ENCODE results near the gene PLCG2.

The PLCG2 gene

DNA sequence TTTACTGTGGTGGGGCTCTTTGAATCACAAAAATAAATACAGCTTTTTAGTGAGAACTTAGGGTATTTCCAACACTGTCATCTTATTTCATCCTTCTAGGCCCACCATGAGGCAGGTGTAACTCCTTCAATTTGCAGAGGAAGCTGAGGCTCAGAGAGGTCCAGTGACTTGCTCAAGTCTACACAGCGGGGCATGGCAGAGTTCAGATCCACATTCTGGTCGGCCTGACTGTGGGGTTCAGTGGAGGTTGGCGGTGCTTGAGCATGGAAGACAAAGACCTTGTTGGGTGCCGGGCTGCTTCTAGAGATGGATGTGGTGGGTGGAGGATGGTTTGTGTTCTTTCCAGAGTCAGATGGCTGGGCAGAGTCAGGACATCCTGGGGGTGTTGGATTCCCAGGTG is 39.8 kb downstream of the PLCG2 start:
- H3K9me2 ChIP-seq (replicated peaks; ENCODE audit: insufficient read depth, low read length), result no peaks in the 10 kb centered on the region
- H3K79me2 ChIP-seq (ENCODE audit: insufficient read depth, low read length), result peaks cover 54% of the 10 kb centered on the region
- H3K27ac ChIP-seq (ENCODE audit: low read depth, low read length), result peak overlapping the region; percentile 100
- H3F3A ChIP-seq (ENCODE audit: insufficient read depth), result peaks cover 95% of the 10 kb centered on the region
- H3K36me3 ChIP-seq (ENCODE audit: low read length), result no peaks in the 10 kb centered on the region
- H3K9ac ChIP-seq (ENCODE audit: low read length), result peak overlapping the region; percentile 68
- peak overlapping the region; percentile 89 for H3K4me2 ChIP-seq (ENCODE audit: low read depth, low read length, poor library complexity, severe bottlenecking)
- TF ChIP-seq, protein P1, sequence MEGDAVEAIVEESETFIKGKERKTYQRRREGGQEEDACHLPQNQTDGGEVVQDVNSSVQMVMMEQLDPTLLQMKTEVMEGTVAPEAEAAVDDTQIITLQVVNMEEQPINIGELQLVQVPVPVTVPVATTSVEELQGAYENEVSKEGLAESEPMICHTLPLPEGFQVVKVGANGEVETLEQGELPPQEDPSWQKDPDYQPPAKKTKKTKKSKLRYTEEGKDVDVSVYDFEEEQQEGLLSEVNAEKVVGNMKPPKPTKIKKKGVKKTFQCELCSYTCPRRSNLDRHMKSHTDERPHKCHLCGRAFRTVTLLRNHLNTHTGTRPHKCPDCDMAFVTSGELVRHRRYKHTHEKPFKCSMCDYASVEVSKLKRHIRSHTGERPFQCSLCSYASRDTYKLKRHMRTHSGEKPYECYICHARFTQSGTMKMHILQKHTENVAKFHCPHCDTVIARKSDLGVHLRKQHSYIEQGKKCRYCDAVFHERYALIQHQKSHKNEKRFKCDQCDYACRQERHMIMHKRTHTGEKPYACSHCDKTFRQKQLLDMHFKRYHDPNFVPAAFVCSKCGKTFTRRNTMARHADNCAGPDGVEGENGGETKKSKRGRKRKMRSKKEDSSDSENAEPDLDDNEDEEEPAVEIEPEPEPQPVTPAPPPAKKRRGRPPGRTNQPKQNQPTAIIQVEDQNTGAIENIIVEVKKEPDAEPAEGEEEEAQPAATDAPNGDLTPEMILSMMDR (IDR thresholded peaks at IDR 0.05; ENCODE audit: insufficient read depth, low read length, poor library complexity, severe bottlenecking), result no peak
- no peak for TF ChIP-seq EZH2phosphoT487 (conservative IDR thresholded peaks at IDR 0.05; ENCODE audit: low read length)
- no peak overlapping the region for H2AFZ ChIP-seq (ENCODE audit: low read depth, low read length, severe bottlenecking)
- no peaks in the 10 kb centered on the region for H3K9me3 ChIP-seq (ENCODE audit: insufficient read depth, low read length)
- no peaks in the 10 kb centered on the region for H4K20me1 ChIP-seq (ENCODE audit: low read depth, low read length)
- no peaks in the 10 kb centered on the region for H3K27me3 ChIP-seq (ENCODE audit: low read length)
- H3K4me3 ChIP-seq (ENCODE audit: insufficient read depth, low read length, poor library complexity, severe bottlenecking), result peak overlapping the region; percentile 12

DNA sequence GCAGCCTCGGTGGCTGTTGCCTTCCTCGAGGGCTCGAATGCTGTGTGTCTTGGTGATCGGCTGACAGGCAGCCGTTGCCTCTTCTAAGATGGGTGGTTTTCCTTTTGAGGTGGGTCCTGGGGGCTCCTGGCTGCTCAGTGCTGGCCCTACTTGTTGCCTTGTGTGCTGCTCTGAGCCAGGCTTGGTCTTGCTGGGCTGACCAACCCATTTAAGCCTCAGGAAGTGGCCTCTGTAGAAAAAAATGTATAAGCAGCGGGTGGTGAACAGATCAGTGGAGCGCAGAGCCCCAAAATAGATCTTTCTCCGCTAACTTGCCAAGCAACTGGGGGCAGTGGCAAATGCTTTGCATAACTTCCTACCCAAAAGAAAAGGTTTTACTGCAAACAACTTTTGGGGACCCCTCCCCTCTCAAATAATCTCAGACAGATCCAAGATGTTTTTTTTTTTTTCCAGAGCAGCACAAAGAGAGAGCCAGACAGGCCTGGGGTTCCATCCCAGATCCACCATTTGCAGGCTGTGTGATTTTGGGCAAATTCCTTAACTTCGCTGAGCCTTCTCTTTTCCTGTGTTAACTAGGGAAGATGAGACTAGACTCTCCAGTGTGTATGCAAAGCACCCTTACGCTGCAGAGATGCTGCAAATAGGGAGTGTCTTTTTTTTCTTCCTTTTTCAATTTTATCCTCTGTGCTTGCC is 42.5 kb downstream of the PLCG2 start:
- peaks cover 90% of the 10 kb centered on the region for H3F3A ChIP-seq (ENCODE audit: insufficient read depth)
- no peaks in the 10 kb centered on the region for H3K9me2 ChIP-seq (replicated peaks; ENCODE audit: insufficient read depth, low read length)
- H3K9me3 ChIP-seq (ENCODE audit: insufficient read depth, low read length), result no peaks in the 10 kb centered on the region
- H3K9ac ChIP-seq (ENCODE audit: low read length), result peak overlapping the region; percentile 70
- peak overlapping the region; percentile 100 for H3K27ac ChIP-seq (ENCODE audit: low read depth, low read length)
- no peaks in the 10 kb centered on the region for H3K27me3 ChIP-seq (ENCODE audit: low read length)
- H3K4me3 ChIP-seq (ENCODE audit: insufficient read depth, low read length, poor library complexity, severe bottlenecking), result peak overlapping the region; percentile 45
- TF ChIP-seq, protein P1 (IDR thresholded peaks at IDR 0.05; ENCODE audit: insufficient read depth, low read length, poor library complexity, severe bottlenecking), result no peak
- TF ChIP-seq EZH2phosphoT487 (conservative IDR thresholded peaks at IDR 0.05; ENCODE audit: low read length), result no peak
- no peak overlapping the region for H2AFZ ChIP-seq (ENCODE audit: low read depth, low read length, severe bottlenecking)
- no peaks in the 10 kb centered on the region for H4K20me1 ChIP-seq (ENCODE audit: low read depth, low read length)
- H3K4me2 ChIP-seq (ENCODE audit: low read depth, low read length, poor library complexity, severe bottlenecking), result peak overlapping the region; percentile 89
- H3K79me2 ChIP-seq (ENCODE audit: insufficient read depth, low read length), result peaks cover 62% of the 10 kb centered on the region
- no peaks in the 10 kb centered on the region for H3K36me3 ChIP-seq (ENCODE audit: low read length)

GRCh38 chr16:81823111-81823510 is 44.0 kb downstream of the PLCG2 start:
- no peaks in the 10 kb centered on the region for H4K20me1 ChIP-seq (ENCODE audit: low read depth, low read length)
- no peaks in the 10 kb centered on the region for H3K9me3 ChIP-seq (ENCODE audit: insufficient read depth, low read length)
- H3K4me2 ChIP-seq (ENCODE audit: low read depth, low read length, poor library complexity, severe bottlenecking), result peak overlapping the region; percentile 89
- peak overlapping the region; percentile 100 for H3K27ac ChIP-seq (ENCODE audit: low read depth, low read length)
- H3K9me2 ChIP-seq (replicated peaks; ENCODE audit: insufficient read depth, low read length), result no peaks in the 10 kb centered on the region
- TF ChIP-seq, protein P1 (IDR thresholded peaks at IDR 0.05; ENCODE audit: insufficient read depth, low read length, poor library complexity, severe bottlenecking), result no peak
- TF ChIP-seq EZH2phosphoT487 (conservative IDR thresholded peaks at IDR 0.05; ENCODE audit: low read length), result no peak
- no peak overlapping the region for H2AFZ ChIP-seq (ENCODE audit: low read depth, low read length, severe bottlenecking)
- H3K27me3 ChIP-seq (ENCODE audit: low read length), result no peaks in the 10 kb centered on the region
- H3K9ac ChIP-seq (ENCODE audit: low read length), result peak overlapping the region; percentile 70
- H3K4me3 ChIP-seq (ENCODE audit: insufficient read depth, low read length, poor library complexity, severe bottlenecking), result peak overlapping the region; percentile 42
- peaks cover 2% of the 10 kb centered on the region; the same call in 1 of the 2 replicates for H3K36me3 ChIP-seq (ENCODE audit: low read length)
- peaks cover 72% of the 10 kb centered on the region for H3K79me2 ChIP-seq (ENCODE audit: insufficient read depth, low read length)
- H3F3A ChIP-seq (ENCODE audit: insufficient read depth), result peaks cover 90% of the 10 kb centered on the region
